Testis (tissue), 2 donors: ENCODE data around the gene ARSK.
"Not testable (repeated sequence)": the region's sequence is repeated elsewhere in the genome, so short reads cannot be mapped to it uniquely, and the experiment has no call there.

Source experiments
- CTCF ChIP-seq, 3 experiments: fragments of 450-650 bp in 2 of 3; fragments of 200-600 bp in 1 of 3; sonication (generic) in 1 of 3; IDR thresholded peaks; one replicate each; pipeline ENCODE4 v1.5.1; 2016 to 2019; ENCODE audit warnings: antibody characterized with exemption in 3 of 3, mild to moderate bottlenecking in 2 of 3, moderate library complexity in 1 of 3
- POLR2A ChIP-seq: fragments of 450-650 bp; IDR thresholded peaks from one replicate; pipeline ENCODE4 v1.6.1; 2017; ENCODE audit warnings: antibody characterized with exemption, mild to moderate bottlenecking, moderate library complexity

- TF ChIP-seq CTCF (IDR thresholded peaks at IDR 0.05); POLR2A: not testable (repeated sequence)
Observed at GRCh38 chr5:95632942-95633341, 78.0 kb downstream of the ARSK start.
